ENCODE data around the gene HARS1. TPM values are rescaled to one million over a fixed set of nuclear protein-coding genes. Genes with fewer than 3 reads are reported as not detected.

The HARS1 gene
- total RNA-seq: 10 to 100 TPM; 44.3 to 74.0 (median 62.9) TPM

GRCh38 chr5:140690941-140691924, at the start of gene HARS1, which contains the start of gene HARS2:
TSS of gene HARS1 (minus strand) at chr5:140691370. CDS start at chr5:140691304, 66 bp downstream.
TSS of gene HARS2 (plus strand) at chr5:140691455. CDS start at chr5:140691649, 194 bp downstream.
- 0 to 1% methylated on average over 24 to 33 of the region's 61 CpGs for WGBS, 2 donors
- H3K27ac ChIP-seq: peak within 1 kb of the TSS; percentile 85 to 95 (median 89)
- no peaks in the 10 kb centered on the region for H3K27me3 ChIP-seq
- DNase-seq: peak; percentile 55
- peak in 2 of 4 donors; percentile 34 to 47 for TF ChIP-seq POLR2A (IDR thresholded peaks at IDR 0.05)
- peak in 1 of 6 experiments; percentile 23 for TF ChIP-seq CTCF (IDR thresholded peaks at IDR 0.05)
- intact Hi-C loops (cut with DNase I): no loop called here
- peak within 1 kb of the TSS; percentile 72 to 86 (median 84) for H3K4me3 ChIP-seq
- H3K9me3 ChIP-seq: no peaks in the 10 kb centered on the region
- H3K36me3 ChIP-seq: peaks cover 23 to 59% (median 23%) of the 10 kb centered on the region in 3 donors
- H3K4me1 ChIP-seq: peaks cover 4 to 49% (median 22%) of the 10 kb centered on the region in 3 donors

GRCh38 chr5:140737486-140737885, 46.3 kb upstream of the HARS1 start:
- H3K36me3 ChIP-seq: no peaks in the 10 kb centered on the region
- H3K27me3 ChIP-seq: peaks cover 0 to 36% (median 0%) of the 10 kb centered on the region in 4 donors
- WGBS, 2 donors: 46 to 71% methylated on average over 1 of the region's 1 CpG
- intact Hi-C loops (cut with DNase I): no loop called here
- H3K27ac ChIP-seq: no peak overlapping the region
- no peak overlapping the region for H3K4me3 ChIP-seq
- TF ChIP-seq CTCF (IDR thresholded peaks at IDR 0.05): no peak
- no peak for TF ChIP-seq POLR2A (IDR thresholded peaks at IDR 0.05)
- H3K9me3 ChIP-seq: no peaks in the 10 kb centered on the region
- no peaks in the 10 kb centered on the region for H3K4me1 ChIP-seq
- no peak for DNase-seq

GRCh38 chr5:140734354-140734753, 43.2 kb upstream of the HARS1 start:
- Histone ChIP-seq H3K27ac (no peak overlapping the region), H3K4me1 (no peaks in the 10 kb centered on the region), H3K27me3 (peaks cover 0 to 57% (median 0%) of the 10 kb centered on the region in 4 donors), H3K36me3 (no peaks in the 10 kb centered on the region), H3K4me3 (no peak overlapping the region), H3K9me3 (no peaks in the 10 kb centered on the region)
- 65 to 67% methylated on average over 7 of the region's 7 CpGs for WGBS, 2 donors
- no peak for TF ChIP-seq POLR2A (IDR thresholded peaks at IDR 0.05)
- peak in 2 of 6 experiments; percentile 9 to 30 for TF ChIP-seq CTCF (IDR thresholded peaks at IDR 0.05)
- DNase-seq: no peak
- intact Hi-C loops (cut with DNase I): no loop called here

GRCh38 chr5:140733098-140733497, 41.9 kb upstream of the HARS1 start:
- DNase-seq: no peak
- no peak overlapping the region for H3K27ac ChIP-seq
- H3K9me3 ChIP-seq: no peaks in the 10 kb centered on the region
- no peaks in the 10 kb centered on the region for H3K36me3 ChIP-seq
- 47 to 59% methylated on average over 4 of the region's 4 CpGs for WGBS, 2 donors
- no peak overlapping the region for H3K4me3 ChIP-seq
- intact Hi-C loops (cut with DNase I): no loop called here
- TF ChIP-seq CTCF (IDR thresholded peaks at IDR 0.05): no peak
- peaks cover 0 to 58% (median 0%) of the 10 kb centered on the region in 4 donors for H3K27me3 ChIP-seq
- H3K4me1 ChIP-seq: no peaks in the 10 kb centered on the region
